SU-DHL-6 (cell line): Measurements from ENCODE around the gene PCBP2.

Experiments
- EZH2phosphoT487 ChIP-seq: fragments of 200-600 bp; sonication (generic), shearing (Covaris generic); conservative IDR thresholded peaks from 2 replicates; pipeline ENCODE4 v1.6.1; 2018; ENCODE audit warnings: mild to moderate bottlenecking, antibody characterized with exemption, low read length, moderate library complexity, mixed read lengths
- TF ChIP-seq, protein P1 (sequence below): fragments of 200-600 bp; sonication (generic); IDR thresholded peaks from one replicate; pipeline ENCODE4 v1.5.1; 2017; ENCODE audit warnings: antibody characterized with exemption, mild to moderate bottlenecking, low read length, moderate library complexity; ENCODE audit not compliant: insufficient read depth, poor library complexity, severe bottlenecking

DNA sequence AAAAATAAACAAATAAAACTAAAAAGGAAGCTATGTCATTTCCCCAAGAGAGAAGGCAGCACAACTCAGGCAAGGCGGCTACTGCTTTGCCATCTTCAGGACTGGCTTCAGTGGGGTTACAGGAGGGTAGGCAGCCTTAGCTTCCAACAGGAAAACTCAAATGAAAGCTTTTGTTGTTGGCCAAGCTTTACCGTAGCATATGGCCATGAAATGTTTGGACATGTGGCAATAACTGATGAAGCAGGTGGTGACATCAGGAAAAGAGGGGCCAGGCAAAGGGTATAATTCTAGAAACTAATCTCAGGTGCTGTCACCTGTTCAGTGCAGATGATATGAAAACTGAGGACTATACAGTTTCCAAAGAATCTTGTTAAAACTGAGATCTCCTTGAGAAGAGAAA is 78.2 kb downstream of the PCBP2 start:
- TF ChIP-seq, protein P1, sequence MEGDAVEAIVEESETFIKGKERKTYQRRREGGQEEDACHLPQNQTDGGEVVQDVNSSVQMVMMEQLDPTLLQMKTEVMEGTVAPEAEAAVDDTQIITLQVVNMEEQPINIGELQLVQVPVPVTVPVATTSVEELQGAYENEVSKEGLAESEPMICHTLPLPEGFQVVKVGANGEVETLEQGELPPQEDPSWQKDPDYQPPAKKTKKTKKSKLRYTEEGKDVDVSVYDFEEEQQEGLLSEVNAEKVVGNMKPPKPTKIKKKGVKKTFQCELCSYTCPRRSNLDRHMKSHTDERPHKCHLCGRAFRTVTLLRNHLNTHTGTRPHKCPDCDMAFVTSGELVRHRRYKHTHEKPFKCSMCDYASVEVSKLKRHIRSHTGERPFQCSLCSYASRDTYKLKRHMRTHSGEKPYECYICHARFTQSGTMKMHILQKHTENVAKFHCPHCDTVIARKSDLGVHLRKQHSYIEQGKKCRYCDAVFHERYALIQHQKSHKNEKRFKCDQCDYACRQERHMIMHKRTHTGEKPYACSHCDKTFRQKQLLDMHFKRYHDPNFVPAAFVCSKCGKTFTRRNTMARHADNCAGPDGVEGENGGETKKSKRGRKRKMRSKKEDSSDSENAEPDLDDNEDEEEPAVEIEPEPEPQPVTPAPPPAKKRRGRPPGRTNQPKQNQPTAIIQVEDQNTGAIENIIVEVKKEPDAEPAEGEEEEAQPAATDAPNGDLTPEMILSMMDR, result no peak
- no peak for TF ChIP-seq EZH2phosphoT487
